HG03469 (cell line): Measurements from ENCODE around the gene TASOR2.

Source experiments
- ATAC-seq: cut with Tn5 transposase; IDR thresholded peaks from one replicate; pipeline ENCODE4 v1.9.1; 2021; ENCODE audit warnings: mild to moderate bottlenecking, moderate library complexity, moderate number of reproducible peaks; ENCODE audit not compliant: unreplicated experiment

The TASOR2 gene

GRCh38 chr10:5656737-5657579 is 27.7 kb upstream of the TASOR2 start:
- ATAC-seq: no peak

GRCh38 chr10:5658871-5659618 is 25.6 kb upstream of the TASOR2 start:
- no peak for ATAC-seq

GRCh38 chr10:5659702-5660528 is 24.7 kb upstream of the TASOR2 start:
- ATAC-seq: peak; percentile 85

GRCh38 chr10:5661043-5661442 is 23.6 kb upstream of the TASOR2 start:
- ATAC-seq: no peak

- no peak for ATAC-seq
These were observed 21.7 kb upstream of the TASOR2 start for GRCh38 chr10:5662708-5663579.

GRCh38 chr10:5663692-5664427 is 20.8 kb upstream of the TASOR2 start:
- no peak for ATAC-seq

GRCh38 chr10:5665373-5666007 is 19.1 kb upstream of the TASOR2 start:
- ATAC-seq: no peak

GRCh38 chr10:5666008-5666840 is 18.4 kb upstream of the TASOR2 start, which contains the start of gene ASB13:
Gene ASB13 (minus strand): TSS chr10:5666595. CDS start chr10:5666551, 44 bp downstream.
- ATAC-seq: no peak

GRCh38 chr10:5666841-5667630 is 17.6 kb upstream of the TASOR2 start:
- no peak for ATAC-seq

GRCh38 chr10:5668429-5668828 is 16.2 kb upstream of the TASOR2 start:
- no peak for ATAC-seq

GRCh38 chr10:5669604-5670003 is 15.0 kb upstream of the TASOR2 start:
- no peak for ATAC-seq

GRCh38 chr10:5670662-5671375 is 13.8 kb upstream of the TASOR2 start:
- no peak for ATAC-seq

- no peak for ATAC-seq
These were observed 6.1 kb upstream of the TASOR2 start for GRCh38 chr10:5678397-5679036.

- ATAC-seq: no peak
These were observed 5.6 kb upstream of the TASOR2 start for GRCh38 chr10:5679037-5679435.

- ATAC-seq: no peak
These were observed 5.0 kb upstream of the TASOR2 start for GRCh38 chr10:5679606-5680005.

- no peak for ATAC-seq
These were observed 2.7 kb upstream of the TASOR2 start for GRCh38 chr10:5681930-5682329.
